ENCODE results near the gene KASH5.
"Not testable (repeated sequence)": the region's sequence is repeated elsewhere in the genome, so short reads cannot be mapped to it uniquely, and the experiment has no call there.

KASH5 gene

DNA sequence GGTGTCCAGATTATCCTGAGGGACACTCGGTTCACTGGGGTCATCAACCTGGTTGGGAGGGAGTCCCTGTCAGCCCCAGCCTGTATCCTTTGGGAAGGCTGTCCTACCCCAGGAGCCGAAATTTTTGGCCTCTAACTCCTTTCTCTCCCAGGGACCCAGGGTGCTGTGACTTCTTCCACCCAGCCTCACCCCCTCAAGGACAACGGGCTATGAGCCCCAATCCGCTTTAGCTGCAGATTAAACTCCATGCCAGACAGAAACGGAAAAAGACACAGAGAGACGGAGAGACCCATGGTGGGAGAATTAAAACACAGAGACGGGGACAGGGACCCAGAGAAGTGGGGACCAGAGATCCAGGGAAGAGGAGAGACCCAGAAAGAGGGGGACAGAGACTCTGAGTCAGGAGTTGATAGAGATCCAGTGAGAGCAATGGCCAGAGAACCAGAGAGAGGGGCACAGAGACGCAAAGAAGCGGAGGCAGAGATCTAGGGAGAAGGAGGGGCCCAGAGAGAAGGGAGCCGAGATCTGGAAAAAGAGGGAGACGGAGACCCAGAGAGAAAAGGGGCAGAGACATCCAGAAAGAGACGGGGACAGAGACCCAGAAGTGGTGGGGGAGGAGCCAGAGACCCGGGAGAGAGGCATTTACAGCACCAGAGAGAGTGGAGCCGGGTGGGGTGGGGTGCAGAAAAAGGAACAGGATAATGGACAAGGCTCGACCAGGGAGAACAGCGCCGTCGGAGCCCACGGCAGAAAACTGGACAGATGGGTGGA is 52.6 kb downstream of the KASH5 start:
- DNase-seq: no peak

DNA sequence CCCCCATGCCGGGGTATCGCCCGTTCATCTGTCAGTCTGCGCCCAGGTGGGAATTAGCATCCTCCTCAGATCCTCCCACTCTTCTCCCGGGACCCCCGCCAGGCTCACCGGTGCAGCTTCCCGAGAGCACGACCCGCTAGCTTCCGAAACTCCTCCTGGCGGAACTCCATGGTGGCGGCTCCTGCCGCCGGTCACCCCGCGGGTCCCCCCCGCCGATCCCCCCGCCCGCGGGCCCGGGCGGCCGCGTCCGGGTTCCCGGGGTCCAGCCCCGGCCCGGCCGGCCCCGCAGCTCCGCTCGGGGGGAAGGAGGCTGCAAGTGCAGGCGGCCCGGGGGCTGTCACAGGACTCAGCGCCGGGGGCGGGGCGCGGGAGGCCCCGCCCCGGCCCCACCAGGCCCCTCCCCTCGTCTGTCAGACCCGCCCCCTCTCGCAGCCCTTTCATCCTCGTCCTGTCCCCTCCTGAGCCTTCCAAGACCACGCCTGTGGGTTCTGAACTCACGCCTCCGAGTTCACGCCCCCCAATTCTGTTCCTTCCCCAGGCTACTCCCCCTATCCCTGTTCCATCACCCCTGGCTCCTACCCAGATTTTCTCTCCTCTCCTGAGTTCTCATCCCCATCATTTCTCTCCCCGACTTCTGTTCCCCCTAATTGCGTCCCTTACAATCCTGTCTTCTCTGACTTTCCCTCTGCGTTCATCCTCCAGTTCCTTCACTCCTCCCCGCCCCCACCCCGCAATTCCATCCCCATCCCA is 53.3 kb downstream of the KASH5 start, which contains the start of gene SLC17A7:
TSS of gene SLC17A7 (minus strand) at position 318 of the 750 bp plus-strand sequence. CDS start at position 170, 148 bp downstream.
- DNase-seq: peak; percentile 30

DNA sequence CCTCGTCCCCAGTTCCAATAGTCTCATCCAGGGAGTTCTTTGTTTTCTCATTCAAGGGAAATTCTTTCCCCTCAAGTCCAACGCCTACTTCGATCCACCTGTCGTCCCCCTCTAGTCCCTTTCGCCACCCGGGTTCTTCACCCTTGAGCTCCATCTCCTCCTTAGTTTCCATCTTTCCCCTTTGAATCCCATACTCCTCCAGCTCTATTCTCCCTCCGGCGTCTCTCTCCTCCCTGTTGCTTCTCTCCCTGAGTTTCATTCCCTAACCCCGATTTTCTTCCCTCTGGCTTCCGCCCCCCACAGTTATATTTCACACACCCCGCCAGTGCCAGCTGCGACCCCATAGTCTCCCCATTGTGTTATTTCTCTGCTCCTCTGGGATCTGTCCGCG is 53.9 kb downstream of the KASH5 start:
- DNase-seq: no peak

DNA sequence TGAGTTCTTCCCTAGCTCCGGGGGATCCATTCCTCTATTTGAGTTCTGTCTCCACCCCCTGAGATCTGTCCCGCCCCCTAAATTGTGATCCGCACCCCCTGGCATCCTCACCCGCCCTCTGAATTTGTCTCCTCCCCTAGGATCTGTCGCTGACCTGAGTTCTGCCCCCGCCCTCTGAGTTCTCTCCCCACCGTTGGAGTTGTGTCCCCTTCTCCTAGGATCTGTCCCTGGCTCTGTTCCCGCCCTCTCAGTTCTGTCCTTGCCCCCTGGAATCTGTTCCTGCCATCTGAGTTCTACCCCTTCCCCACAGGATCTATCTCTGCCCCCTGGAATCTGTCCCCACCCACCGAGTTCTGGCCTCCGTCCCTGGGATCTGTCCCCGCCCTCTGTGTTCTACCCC is 54.3 kb downstream of the KASH5 start:
- DNase-seq: no peak

DNA sequence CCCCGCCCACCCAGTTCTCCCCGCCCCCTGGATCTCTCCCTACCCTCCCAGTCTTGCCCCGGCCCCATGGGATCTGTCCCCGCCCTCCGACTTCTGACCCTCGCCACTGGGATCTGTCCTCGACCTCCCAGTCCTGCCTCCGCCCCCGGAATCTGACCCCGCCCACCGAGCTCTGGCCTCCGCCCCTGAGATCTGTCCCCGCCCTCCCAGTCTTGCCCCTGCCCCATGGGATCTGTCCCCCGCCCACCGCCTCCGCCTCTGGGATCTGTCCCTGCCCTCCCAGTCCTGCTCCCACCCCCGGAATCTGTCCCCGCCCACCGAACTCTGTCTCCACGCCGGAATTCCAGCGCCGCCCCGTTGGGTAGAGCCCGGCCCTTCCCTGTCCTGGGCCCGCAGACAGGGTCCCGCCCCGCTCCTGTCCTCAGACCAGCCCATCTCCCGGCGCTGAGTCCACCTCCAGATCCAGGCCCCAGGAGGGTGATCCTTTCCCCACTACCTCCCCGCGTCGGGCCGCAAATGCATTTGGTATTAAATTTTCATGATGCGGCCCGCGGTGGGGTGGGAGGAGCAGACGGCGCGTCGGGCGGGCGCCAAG is 54.8 kb downstream of the KASH5 start:
- peak; percentile 33 for DNase-seq

DNA sequence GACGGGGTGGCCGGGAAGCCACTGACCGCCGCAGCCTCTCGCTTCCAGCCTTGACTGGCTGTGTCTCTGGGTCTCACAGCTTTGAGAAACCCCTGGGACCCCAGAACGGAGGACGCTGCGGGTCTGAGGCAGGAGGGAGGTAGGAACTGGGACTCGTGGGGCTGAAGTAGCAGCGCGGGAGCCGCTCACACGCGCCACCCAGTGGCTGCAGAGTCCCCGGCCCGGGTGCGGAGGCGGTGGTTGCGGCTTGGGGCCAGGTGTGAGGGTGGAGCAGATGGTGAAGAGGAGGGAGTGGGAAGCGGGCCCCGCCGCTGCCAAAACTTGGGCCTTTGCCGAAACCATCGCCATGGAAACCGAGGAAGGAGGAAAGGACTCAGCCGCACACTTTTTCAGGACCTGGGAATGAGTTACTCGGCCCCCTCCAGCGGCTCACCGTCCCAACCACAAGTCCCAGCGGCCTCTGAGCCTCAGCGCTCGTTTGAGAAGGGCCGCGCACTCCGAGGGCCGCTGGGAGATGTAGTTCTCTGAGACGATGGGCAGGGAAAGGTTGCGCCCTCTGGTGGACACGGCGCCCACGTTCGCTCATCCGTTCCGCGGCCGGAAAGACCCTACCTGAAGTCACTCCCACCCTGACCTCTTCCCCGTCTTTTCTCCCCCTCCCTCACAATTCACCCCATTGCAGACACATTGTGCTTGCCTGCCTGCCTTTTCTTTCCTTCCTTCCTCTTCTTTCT is 55.5 kb downstream of the KASH5 start:
- peak; percentile 93 for DNase-seq

DNA sequence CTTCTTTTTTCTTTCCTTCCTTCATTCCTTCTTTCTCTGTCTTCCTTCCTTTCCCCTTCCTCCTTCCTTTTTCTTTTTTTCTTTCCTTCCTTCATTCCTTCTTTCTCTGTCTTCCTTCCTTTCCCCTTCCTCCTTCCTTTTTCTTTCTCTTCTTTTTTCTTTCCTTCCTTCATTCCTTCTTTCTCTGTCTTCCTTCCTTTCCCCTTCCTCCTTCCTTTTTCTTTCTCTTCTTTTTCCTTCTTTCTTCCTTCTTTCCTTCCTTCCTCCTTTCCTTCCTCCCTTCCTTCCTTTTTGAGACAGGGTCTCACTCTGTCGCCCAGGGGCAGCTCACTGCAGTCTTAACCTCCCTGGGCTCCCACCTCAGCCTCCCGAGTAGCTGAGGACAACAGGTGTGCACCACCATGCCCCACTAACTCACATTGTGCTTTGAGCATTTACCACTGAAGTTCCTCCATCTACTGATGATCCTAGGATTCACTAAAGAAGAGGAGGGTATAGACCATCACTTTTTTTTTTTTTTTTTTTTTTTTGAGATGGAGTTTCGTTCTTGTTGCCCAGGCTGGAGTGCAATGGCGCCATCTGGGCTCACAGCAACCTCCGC is 56.2 kb downstream of the KASH5 start:
- DNase-seq: not testable (repeated sequence)

DNA sequence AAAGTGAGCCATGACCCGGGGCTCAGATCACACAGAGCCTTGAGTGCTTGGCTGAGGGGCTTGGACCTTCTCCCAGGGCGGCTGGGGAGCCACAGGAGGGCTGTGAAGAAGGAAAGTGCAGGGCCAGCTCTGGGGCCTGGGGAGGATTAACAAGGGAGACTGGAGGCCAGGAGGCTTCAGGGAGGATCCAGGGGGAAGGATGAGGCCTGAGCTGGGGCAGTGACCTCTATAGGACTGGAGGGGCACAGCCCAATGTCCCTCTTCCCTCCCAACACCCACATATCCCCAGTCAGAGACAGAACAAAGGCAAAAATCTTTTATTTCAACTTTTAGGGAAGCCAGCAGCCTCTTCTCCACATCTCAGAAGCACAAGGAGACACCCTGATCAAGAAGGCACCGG is 57.9 kb downstream of the KASH5 start:
- no peak for DNase-seq

DNA sequence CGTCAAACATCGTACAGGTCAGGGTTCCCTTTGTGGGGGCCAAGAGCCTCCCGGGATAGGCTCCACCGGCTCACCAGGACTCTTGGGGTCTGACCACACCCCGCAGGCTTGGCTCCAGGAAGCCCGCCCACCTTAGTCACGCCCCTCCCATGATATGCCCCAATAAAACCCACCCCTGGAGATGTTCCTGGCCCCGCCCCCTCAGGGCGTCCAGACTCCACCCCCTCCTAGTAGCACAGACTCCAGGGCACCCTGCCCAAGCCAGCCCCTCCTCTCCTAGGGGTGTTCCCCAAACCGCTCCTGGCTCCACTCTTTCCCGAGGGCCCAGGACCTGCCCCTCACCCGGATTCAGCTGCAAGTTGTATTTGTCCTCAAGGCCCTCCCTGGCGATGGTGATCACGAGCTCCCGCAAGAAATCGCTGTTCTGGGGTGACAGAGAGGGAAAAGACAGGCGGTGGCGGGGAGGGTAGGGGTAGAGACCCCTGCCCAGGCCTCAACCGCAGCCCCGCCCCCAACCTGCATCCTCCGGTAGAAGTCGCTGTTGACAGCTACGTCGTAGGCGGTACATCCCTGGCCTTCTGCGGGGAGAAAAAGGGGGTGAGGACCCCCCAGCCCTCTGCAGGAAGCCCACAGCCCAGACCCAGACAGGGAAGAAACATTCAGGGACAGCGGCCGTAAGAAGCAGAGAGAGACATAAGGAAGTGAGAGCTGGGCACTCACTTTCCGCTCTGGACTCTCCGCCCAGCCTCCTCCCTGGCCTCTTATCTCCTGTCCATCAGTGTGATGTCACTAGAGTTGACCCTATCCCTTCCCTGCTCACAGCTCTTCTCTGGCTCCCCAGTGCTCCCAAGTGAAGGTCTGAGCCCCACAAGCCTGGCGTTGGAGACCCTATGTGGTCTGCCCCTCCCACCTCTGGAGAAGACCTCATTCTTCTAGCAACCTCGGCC is 59.7 kb downstream of the KASH5 start:
- no peak for DNase-seq

DNA sequence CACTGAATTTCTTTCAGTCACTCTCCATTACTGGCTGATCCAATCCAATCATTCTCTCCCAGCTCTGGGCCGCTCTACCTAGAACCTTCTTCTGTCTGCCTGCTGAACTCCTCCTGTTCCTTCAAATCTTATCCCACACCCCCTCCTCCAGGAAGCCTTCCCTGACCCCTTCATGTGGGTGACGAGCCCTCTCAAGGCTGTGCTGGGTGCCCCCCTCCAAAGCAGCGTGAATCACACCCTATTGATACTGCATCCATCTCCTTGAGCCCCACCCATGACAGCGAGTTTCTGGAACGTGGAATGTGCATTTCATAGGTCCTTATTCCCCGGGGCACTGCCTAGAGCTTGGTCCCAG is 60.4 kb downstream of the KASH5 start:
- no peak for DNase-seq

DNA sequence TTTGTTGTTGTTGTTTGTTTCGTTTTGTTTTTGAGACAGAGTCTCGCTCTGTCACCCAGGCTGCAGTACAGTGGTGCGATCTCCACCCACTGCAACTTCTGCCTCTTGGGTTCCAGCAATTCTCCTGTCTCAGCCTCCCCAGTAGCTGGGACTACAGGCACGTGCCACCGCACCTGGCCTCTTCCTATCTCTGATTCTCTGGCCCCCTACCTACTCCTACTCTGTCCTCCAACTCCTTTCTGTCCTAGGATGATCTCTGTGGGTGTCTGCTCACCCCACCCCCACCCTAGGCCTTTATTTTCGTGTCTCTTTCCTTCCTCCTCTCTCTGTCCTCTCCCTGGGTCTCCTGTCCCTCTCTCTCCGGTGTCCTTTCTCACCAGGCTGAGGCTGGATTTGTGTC is 62.4 kb downstream of the KASH5 start:
- no peak for DNase-seq

DNA sequence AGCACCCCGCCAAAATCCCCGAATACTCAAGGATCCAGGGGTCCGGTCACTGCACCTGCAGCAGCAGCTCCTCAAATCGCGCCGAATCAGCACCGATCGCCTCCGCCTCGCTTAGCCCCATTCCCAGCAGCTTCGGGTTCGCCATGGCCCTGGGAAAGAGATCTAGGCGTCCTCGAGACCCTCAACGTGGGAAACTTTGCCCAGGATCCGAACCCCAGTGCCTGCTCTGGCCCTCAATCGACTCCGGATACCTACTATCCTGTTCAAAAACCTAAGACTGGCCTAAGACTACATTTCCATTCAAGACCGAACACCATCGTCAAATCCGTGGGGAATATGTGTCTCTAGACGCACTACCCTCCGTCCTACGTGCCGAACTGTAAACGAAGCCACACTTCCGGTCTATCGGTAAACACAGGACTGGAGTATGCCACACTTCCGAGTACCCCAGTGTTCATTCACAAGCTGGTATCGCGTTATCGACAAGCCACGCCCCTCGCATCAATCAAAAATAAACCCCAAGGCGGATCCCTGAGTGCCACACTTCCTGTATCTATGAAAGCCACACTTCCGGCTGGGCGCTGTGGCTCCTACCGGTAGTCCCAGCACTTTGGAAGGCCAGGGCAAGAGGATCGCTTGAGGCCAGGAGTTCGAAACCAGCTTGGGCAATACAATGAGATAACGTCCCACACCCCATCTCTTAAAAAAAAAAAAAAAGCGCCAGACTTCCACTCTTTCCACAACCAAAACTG is 63.6 kb downstream of the KASH5 start, which contains the start of gene PIH1D1:
TSS of gene PIH1D1 (minus strand) at position 385 of the 752 bp plus-strand sequence. CDS start at position 145, 240 bp downstream.
- DNase-seq: peak; percentile 95

DNA sequence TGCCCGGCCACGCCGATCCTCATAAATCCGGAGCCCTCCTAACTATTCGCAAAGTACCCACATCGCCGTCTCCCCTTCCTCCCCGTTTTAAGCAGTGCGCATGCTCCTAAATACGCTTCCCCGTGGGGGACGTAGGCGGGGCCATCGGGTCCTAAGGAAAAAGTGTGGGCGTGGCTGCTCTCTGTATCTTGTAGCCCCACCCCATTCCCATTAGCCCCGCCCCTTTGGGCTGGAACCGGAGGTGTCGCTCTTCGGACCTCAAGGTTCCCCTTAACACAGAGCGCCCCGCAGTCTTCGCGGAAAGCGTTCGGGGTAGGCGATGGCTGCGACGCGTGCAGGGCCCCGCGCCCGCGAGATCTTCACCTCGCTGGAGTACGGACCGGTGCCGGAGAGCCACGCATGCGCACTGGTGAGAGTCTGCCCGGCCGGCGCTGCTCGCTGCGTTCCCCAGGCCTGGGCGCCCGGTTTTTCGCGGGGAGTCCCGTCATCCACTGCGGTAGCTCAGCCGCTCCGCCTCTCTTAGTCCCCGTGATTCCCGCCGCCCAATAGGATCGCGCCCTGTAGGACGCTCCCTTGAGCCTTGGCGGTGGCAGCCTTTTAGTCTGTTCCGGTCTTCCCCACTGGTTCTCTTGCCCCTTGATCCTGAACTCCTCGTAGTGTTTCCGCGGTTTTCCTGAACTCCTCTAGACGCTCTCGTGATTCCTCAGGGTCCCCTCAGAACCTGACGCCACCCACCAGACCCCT is 65.1 kb downstream of the KASH5 start, which contains the start of gene ALDH16A1:
TSS of gene ALDH16A1 (plus strand) at position 213 of the 744 bp plus-strand sequence. CDS start at position 320, 107 bp downstream.
- peak; percentile 96 for DNase-seq

DNA sequence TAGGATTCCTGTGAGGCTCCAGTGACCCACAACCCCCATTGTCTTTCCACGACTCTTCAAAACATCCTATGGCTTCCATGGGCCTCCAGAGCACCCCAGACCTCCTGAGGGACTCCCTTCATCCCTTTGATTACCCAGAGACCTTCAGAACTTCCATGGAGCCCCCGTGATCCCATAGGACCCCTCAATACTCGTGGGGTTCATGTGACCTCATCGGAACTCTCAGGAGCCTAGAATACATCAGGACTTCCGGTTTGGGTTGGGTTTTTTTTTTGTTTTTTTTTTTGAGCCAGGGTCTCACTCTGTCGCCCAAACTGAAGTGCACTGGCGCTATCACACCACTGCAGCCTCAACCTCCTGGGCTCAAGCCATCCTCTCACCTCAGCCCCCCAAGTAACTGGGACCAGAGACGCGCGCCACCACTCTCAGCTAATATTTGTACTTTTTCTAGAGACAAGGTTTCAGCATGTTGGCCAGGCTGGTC is 65.8 kb downstream of the KASH5 start:
- no peak for DNase-seq

DNA sequence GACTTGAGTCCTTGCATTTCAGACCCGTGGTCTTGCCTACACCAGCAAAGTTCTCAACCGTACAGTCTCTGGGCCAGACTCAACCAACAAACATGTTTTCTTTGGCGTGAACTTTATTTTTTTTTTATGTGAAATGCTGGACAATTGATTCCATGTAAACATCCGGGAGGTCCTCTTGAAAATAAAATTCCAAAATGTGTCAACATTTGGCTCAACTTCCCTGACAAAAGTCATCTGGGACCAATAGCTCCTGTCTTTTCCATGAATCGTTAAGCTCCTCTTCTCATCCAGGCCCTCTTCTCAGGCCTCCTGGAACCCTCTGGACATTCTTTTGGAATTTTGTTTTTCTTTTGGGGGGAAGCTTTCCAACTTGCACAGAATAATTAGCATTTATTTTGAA is 67.7 kb downstream of the KASH5 start:
- no peak for DNase-seq

DNA sequence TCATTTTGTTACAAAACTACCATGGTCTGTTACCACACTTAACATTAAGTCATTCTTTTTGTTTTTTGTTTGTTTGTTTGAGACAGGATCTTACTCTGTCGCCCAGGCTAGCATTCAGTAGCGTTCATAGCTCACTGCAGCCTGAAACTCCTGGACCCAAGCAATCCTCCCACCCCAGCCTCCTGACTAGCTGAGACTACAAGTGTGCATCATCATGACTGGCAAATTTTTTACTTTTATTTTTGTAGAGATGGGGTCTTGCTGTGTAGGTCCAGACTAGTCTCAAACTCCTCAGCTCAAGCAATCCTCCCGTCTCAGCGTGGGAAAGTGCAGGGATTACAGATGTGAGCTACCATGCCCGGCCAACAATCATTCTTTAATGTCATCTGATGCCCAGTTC is 68.3 kb downstream of the KASH5 start:
- DNase-seq: no peak

DNA sequence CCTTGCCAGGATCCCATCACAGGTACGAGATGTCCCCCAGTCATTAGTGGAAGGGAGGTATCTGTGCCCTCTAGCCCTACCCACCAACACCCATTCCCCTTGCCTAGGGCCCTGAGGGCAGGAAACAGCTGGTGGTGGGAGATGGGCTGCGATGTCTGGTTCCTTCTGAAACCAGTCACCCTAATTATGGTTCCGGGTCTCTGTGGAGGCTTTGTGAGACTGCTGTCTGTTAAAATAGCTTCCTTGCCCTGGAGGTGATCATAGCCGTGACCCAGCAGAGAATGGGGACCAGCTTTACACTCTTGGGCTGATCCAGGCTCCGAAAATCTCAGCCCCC is 70.5 kb downstream of the KASH5 start:
- no peak for DNase-seq

DNA sequence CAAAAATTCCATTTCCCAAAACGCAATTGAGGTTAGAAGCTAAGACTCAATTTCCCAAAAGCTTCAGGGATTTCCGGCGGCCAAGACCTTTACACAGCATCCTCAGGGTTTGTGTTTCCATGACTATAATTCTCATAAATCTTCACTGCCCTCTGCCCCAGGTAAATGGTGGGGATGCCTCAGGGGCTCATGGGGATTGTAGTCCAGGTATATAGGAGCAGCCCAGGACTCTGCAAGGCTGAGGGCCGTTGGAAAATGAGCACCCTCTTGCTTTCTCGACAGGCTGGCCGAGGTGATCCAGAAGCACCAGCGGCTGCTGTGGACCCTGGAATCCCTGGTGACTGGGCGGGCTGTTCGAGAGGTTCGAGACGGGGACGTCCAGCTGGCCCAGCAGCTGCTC is 71.3 kb downstream of the KASH5 start:
- no peak for DNase-seq

DNA sequence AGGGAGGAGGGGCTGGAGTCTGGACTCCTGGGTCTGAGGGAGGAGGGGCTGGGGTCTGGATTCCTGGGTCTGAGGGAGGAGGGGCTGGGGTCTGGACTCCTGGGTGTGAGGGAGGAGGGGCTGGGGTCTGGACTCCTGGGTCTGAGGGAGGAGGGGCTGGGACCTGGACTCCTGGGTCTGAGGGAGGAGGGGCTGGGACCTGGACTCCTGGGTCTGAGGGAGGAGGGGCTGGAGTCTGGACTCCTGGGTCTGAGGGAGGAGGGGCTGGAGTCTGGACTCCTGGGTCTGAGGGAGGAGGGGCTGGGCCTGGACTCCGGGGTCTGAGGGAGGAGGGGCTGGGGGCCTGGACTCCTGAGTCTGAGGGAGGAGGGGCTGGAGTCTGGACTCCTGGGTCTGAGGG is 73.1 kb downstream of the KASH5 start:
- DNase-seq: not testable (repeated sequence)

DNA sequence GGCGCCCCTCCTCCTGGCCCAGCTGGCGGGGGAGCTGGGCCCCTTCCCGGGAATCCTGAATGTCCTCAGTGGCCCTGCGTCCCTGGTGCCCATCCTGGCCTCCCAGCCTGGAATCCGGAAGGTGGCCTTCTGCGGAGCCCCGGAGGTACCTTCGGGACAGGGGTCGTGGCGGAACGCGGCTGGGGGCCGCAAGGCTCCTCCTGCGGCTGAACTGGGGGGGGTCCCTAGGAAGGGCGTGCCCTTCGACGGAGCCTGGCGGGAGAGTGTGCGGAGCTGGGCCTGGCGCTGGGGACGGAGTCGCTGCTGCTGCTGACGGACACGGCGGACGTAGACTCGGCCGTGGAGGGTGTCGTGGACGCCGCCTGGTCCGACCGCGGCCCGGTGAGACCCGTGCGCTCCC is 73.6 kb downstream of the KASH5 start:
- no peak for DNase-seq
